ENCODE measurements around the gene KRTAP19-5.

Gene KRTAP19-5

DNA sequence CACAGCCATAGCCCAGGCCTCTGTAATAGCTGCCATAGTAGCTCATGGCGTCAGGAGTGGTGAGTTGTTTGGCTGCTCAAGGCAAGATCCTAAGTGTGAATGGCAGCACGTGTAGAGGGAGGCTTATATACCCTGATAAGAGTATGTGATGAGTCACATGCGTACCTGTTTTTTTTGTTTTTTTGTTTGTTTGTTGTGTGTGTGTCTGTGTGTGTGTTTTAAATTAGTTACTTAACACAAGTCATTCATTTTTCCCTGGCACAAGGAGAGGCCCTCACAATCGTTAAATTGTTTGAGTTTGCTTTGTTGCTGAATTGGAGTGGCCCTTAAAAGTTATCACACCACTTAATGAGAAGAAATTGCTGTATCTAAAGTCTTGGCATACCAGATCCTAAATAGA lies 4.9 kb downstream of the KRTAP19-5 start, which contains the start of gene KRTAP19-4:
Gene KRTAP19-4 (minus strand): TSS at position 101 of the 400 bp plus-strand sequence. CDS start 55 bp downstream, at position 46.
- DNase-seq (ENCODE audit: extremely low read depth, insufficient read length), result no peak
- H3K36me3 ChIP-seq (ENCODE audit: control insufficient read depth, insufficient read depth, low read length), result no peaks in the 10 kb centered on the region
- TF ChIP-seq, protein P1, sequence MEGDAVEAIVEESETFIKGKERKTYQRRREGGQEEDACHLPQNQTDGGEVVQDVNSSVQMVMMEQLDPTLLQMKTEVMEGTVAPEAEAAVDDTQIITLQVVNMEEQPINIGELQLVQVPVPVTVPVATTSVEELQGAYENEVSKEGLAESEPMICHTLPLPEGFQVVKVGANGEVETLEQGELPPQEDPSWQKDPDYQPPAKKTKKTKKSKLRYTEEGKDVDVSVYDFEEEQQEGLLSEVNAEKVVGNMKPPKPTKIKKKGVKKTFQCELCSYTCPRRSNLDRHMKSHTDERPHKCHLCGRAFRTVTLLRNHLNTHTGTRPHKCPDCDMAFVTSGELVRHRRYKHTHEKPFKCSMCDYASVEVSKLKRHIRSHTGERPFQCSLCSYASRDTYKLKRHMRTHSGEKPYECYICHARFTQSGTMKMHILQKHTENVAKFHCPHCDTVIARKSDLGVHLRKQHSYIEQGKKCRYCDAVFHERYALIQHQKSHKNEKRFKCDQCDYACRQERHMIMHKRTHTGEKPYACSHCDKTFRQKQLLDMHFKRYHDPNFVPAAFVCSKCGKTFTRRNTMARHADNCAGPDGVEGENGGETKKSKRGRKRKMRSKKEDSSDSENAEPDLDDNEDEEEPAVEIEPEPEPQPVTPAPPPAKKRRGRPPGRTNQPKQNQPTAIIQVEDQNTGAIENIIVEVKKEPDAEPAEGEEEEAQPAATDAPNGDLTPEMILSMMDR (IDR thresholded peaks at IDR 0.05; ENCODE audit: insufficient read depth, low read length, poor library complexity, severe bottlenecking), result no peak
- H3K27me3 ChIP-seq (replicated peaks; ENCODE audit: control insufficient read depth, insufficient read depth, low read length), result no peaks in the 10 kb centered on the region
- H3K4me3 ChIP-seq (replicated peaks; ENCODE audit: low read depth, low read length), result no peak within 1 kb of the TSS

DNA sequence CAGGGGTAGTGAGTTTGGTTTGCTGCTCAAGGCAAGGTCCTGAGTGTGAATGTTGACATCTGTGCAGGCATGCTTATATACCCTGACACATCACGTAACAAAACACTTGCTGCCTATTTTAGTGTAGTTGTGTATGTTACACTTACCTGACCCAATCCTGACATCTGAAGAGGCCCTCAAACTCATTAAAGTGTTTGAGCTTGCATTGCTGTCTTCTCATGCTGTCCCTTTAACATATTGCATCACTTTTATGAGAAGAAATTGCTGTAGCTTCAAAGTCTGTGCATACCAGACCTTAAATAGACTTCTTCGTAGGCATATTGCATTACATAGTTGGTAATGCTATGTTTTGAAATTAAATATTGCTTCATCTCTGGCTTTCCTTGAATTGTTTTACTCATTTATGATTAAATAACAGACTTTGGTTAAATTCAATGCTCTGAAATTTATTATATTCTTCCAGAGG lies 9.9 kb downstream of the KRTAP19-5 start, which contains the start of gene KRTAP19-3:
Gene KRTAP19-3 (minus strand): TSS at position 51 of the 466 bp plus-strand sequence. CDS start 56 bp downstream, outside the sequence.
- no peak within 1 kb of the TSS for H3K4me3 ChIP-seq (replicated peaks; ENCODE audit: low read depth, low read length)
- no peak for DNase-seq (ENCODE audit: extremely low read depth, insufficient read length)
- H3K27me3 ChIP-seq (replicated peaks; ENCODE audit: control insufficient read depth, insufficient read depth, low read length), result no peaks in the 10 kb centered on the region
- no peaks in the 10 kb centered on the region for H3K36me3 ChIP-seq (ENCODE audit: control insufficient read depth, insufficient read depth, low read length)
- TF ChIP-seq, protein P1 (IDR thresholded peaks at IDR 0.05; ENCODE audit: insufficient read depth, low read length, poor library complexity, severe bottlenecking), result no peak

DNA sequence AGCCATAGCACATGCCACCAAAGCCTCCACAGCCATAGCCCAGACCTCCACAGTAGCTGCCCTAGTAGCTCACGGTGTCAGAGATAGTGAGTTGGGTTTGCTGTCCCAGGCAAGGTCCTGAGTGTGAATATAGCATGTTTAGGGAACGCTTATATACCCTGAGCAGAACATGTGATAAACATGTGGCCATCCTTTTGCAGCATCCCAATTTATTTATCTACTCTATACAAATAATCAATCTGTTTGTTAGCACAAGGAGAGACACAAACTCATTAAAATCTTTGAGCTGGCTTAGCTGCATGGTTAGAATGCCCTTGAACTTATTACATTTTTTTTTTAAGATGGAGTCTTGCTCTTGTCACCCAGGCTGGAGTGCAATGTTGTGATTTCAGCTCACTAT lies 14.6 kb downstream of the KRTAP19-5 start, which contains the start of gene KRTAP19-2:
Gene KRTAP19-2 (minus strand): TSS at position 101 of the 400 bp plus-strand sequence. CDS start 88 bp downstream, at position 13.
- TF ChIP-seq, protein P1 (IDR thresholded peaks at IDR 0.05; ENCODE audit: insufficient read depth, low read length, poor library complexity, severe bottlenecking), result no peak
- Histone ChIP-seq H3K27me3 (replicated peaks; ENCODE audit: control insufficient read depth, insufficient read depth, low read length) (no peaks in the 10 kb centered on the region), H3K36me3 (ENCODE audit: control insufficient read depth, insufficient read depth, low read length) (no peaks in the 10 kb centered on the region), H3K4me3 (replicated peaks; ENCODE audit: low read depth, low read length) (no peak within 1 kb of the TSS)
- DNase-seq (ENCODE audit: extremely low read depth, insufficient read length), result no peak

DNA sequence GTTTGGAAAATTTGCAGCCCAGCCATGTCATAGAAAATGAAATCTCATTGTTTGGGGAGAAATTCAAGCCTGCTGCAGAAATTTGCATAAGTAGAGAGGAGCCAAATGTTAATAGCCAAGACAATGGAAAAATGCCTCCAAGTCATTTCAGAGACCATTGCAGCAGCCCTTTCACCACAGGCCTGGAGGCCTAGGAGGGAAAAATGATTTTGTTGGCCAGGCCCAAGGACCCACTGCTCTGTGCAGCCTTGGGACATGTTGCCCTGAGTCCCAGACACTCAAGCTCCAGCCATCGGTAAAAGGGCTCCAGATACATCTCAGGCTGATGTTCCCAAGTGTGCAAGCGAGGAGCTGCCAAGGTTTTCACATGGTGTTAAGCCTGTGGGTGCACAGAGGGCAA lies 15.8 kb downstream of the KRTAP19-5 start:
- Histone ChIP-seq H3K36me3 (ENCODE audit: control insufficient read depth, insufficient read depth, low read length) (no peaks in the 10 kb centered on the region), H3K27me3 (replicated peaks; ENCODE audit: control insufficient read depth, insufficient read depth, low read length) (no peaks in the 10 kb centered on the region), H3K4me3 (replicated peaks; ENCODE audit: low read depth, low read length) (no peak overlapping the region)
- no peak for DNase-seq (ENCODE audit: extremely low read depth, insufficient read length)
- TF ChIP-seq, protein P1 (IDR thresholded peaks at IDR 0.05; ENCODE audit: insufficient read depth, low read length, poor library complexity, severe bottlenecking), result no peak

DNA sequence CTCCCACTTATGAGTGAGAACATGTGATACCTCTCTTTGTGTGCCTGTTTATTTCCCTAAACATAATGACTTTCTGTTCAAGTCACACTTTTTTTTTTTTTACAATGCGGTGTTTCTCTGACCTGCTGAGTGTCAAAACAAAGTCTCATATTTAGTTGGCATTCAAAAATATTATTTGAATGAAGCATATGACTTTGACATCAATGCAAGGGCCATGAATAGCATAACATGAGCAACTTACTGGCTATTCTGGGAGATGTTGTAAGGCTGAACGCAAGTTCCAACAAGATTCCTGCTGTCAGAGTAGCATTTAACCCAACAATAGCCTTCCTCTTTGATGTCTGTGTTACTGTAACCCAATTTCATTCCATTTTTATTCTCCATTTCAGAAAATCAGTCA lies 19.8 kb downstream of the KRTAP19-5 start:
- no peaks in the 10 kb centered on the region for H3K36me3 ChIP-seq (ENCODE audit: control insufficient read depth, insufficient read depth, low read length)
- DNase-seq (ENCODE audit: extremely low read depth, insufficient read length), result no peak
- TF ChIP-seq, protein P1 (IDR thresholded peaks at IDR 0.05; ENCODE audit: insufficient read depth, low read length, poor library complexity, severe bottlenecking), result no peak
- no peak overlapping the region for H3K4me3 ChIP-seq (replicated peaks; ENCODE audit: low read depth, low read length)
- H3K27me3 ChIP-seq (replicated peaks; ENCODE audit: control insufficient read depth, insufficient read depth, low read length), result no peaks in the 10 kb centered on the region

DNA sequence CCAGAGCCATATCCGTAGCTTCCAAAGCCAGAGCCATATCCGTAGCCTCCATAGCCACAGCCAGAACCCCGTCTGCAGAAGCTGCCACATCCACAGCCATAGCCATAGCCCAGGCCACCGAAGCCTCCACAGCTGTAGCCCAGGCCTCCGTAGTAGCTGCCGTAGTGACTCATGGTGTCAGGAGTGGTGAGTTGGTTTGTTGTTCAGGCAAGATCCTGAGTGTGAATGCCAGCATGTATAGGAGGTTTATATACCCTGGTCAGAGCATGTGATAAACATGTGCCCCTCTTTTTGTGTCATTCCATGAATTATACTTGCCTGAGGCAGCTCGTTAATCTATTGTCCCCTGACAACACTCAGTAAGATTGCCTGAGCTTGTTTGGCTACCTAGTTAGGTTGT lies 21.8 kb downstream of the KRTAP19-5 start, which contains the start of gene KRTAP19-1:
Gene KRTAP19-1 (minus strand): TSS at position 223 of the 400 bp plus-strand sequence. CDS start 50 bp downstream, at position 173.
- H3K4me3 ChIP-seq (replicated peaks; ENCODE audit: low read depth, low read length), result no peak within 1 kb of the TSS
- H3K27me3 ChIP-seq (replicated peaks; ENCODE audit: control insufficient read depth, insufficient read depth, low read length), result no peaks in the 10 kb centered on the region
- no peaks in the 10 kb centered on the region for H3K36me3 ChIP-seq (ENCODE audit: control insufficient read depth, insufficient read depth, low read length)
- TF ChIP-seq, protein P1 (IDR thresholded peaks at IDR 0.05; ENCODE audit: insufficient read depth, low read length, poor library complexity, severe bottlenecking), result no peak
- DNase-seq (ENCODE audit: extremely low read depth, insufficient read length), result no peak
